ENCODE measurements around the gene CARNS1. TPM values are rescaled to one million over a fixed set of nuclear protein-coding genes. Genes with fewer than 3 reads are reported as not detected.

Gene CARNS1
- polyA plus RNA-seq, 1 donor (not counting 4 experiments of a cell fraction or from before 2014, with no cell fraction given), result not detected

- TF ChIP-seq, protein P1, sequence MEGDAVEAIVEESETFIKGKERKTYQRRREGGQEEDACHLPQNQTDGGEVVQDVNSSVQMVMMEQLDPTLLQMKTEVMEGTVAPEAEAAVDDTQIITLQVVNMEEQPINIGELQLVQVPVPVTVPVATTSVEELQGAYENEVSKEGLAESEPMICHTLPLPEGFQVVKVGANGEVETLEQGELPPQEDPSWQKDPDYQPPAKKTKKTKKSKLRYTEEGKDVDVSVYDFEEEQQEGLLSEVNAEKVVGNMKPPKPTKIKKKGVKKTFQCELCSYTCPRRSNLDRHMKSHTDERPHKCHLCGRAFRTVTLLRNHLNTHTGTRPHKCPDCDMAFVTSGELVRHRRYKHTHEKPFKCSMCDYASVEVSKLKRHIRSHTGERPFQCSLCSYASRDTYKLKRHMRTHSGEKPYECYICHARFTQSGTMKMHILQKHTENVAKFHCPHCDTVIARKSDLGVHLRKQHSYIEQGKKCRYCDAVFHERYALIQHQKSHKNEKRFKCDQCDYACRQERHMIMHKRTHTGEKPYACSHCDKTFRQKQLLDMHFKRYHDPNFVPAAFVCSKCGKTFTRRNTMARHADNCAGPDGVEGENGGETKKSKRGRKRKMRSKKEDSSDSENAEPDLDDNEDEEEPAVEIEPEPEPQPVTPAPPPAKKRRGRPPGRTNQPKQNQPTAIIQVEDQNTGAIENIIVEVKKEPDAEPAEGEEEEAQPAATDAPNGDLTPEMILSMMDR (optimal IDR thresholded peaks at IDR 0.05 in 1 of 3, IDR thresholded peaks at IDR 0.05 in 1 of 3, conservative IDR thresholded peaks at IDR 0.05 in 1 of 3; ENCODE audit: extremely low read depth in 1 of 3, insufficient read depth in 2 of 3, low read length in 3 of 3), result no peak
- TF ChIP-seq EZH2 (IDR thresholded peaks at IDR 0.05; ENCODE audit: low read length), result no peak
- no peak overlapping the region for H3K27ac ChIP-seq (ENCODE audit: control insufficient read depth, insufficient read depth, low read length)
- DNase-seq (ENCODE audit: low read depth, low spot score) (no peak), FAIRE-seq (no peak)
- no peaks in the 10 kb centered on the region for H3K27me3 ChIP-seq (ENCODE audit: control insufficient read depth, extremely low read depth, insufficient read depth, low read length)
- H3K4me2 ChIP-seq (ENCODE audit: control insufficient read depth, extremely low read depth, insufficient read depth, low read depth, low read length), result no peak overlapping the region
- dilution Hi-C loops (cut with MboI; ENCODE audit: extremely low pct_ligation_motif_present, low sequenced_read_pairs), result no loop called here
- H3K36me3 ChIP-seq (ENCODE audit: control insufficient read depth in 2 of 2, extremely low read depth in 1 of 2, insufficient read depth in 2 of 2, low read length in 2 of 2), result peaks cover 4 to 6% of the 10 kb centered on the region in 2 experiments
- no peaks in the 10 kb centered on the region for H4K20me1 ChIP-seq (ENCODE audit: control insufficient read depth, extremely low read depth, insufficient read depth, low read length)
- peaks cover 17% of the 10 kb centered on the region for H3K4me1 ChIP-seq (ENCODE audit: control insufficient read depth, extremely low read depth, insufficient read depth, low read length)
- no peak overlapping the region for H2AFZ ChIP-seq (ENCODE audit: control insufficient read depth, low read length)
- H3K79me2 ChIP-seq (ENCODE audit: control insufficient read depth, insufficient read depth, low read length), result no peaks in the 10 kb centered on the region
- no peaks in the 10 kb centered on the region for H3K9me3 ChIP-seq (ENCODE audit: control insufficient read depth, low read depth, low read length)
- no peak overlapping the region for H3K9ac ChIP-seq (ENCODE audit: control insufficient read depth, extremely low read depth, insufficient read depth, low read length)
- H3K4me3 ChIP-seq (ENCODE audit: control insufficient read depth in 2 of 3, extremely low read depth in 1 of 3, insufficient read depth in 2 of 3, low read depth in 1 of 3, low read length in 3 of 3), result no peak overlapping the region
- H3K9me1 ChIP-seq (ENCODE audit: control insufficient read depth, extremely low read depth, insufficient read depth, low read length), result no peaks in the 10 kb centered on the region
Measured at GRCh38 chr11:67365736-67366444, 49.6 kb upstream of the CARNS1 start.

DNA sequence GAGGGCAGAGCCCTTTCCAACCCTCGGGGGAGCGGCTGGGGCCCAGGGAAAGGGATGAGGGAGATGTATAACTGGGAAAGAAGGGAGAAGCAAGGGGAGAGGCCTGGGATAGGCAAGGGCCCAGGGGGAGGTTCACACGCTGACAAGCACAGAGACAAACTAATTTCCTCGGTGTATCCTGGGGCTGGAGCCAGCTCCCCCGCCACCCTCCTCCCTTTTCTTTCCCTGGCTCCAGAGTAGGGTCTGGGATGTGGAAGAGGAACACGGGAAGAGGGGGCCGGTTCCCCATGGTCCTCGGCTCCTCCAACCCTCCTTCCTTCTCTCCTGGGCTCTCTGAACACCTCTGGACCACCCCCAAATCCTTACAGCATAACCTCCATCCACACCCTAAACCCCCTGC lies 48.9 kb upstream of the CARNS1 start:
- DNase-seq (ENCODE audit: low read depth, low spot score) (no peak), FAIRE-seq (no peak)
- H3K4me3 ChIP-seq (ENCODE audit: control insufficient read depth in 2 of 3, extremely low read depth in 1 of 3, insufficient read depth in 2 of 3, low read depth in 1 of 3, low read length in 3 of 3), result no peak overlapping the region
- H4K20me1 ChIP-seq (ENCODE audit: control insufficient read depth, extremely low read depth, insufficient read depth, low read length), result peaks cover 5% of the 10 kb centered on the region
- H3K27ac ChIP-seq (ENCODE audit: control insufficient read depth, insufficient read depth, low read length), result no peak overlapping the region
- no peaks in the 10 kb centered on the region for H3K79me2 ChIP-seq (ENCODE audit: control insufficient read depth, insufficient read depth, low read length)
- peaks cover 17% of the 10 kb centered on the region for H3K4me1 ChIP-seq (ENCODE audit: control insufficient read depth, extremely low read depth, insufficient read depth, low read length)
- H3K9me3 ChIP-seq (ENCODE audit: control insufficient read depth, low read depth, low read length), result no peaks in the 10 kb centered on the region
- no peaks in the 10 kb centered on the region for H3K9me1 ChIP-seq (ENCODE audit: control insufficient read depth, extremely low read depth, insufficient read depth, low read length)
- peaks cover 4 to 6% of the 10 kb centered on the region in 2 experiments for H3K36me3 ChIP-seq (ENCODE audit: control insufficient read depth in 2 of 2, extremely low read depth in 1 of 2, insufficient read depth in 2 of 2, low read length in 2 of 2)
- dilution Hi-C loops (cut with MboI; ENCODE audit: extremely low pct_ligation_motif_present, low sequenced_read_pairs), result no loop called here
- TF ChIP-seq, protein P1 (optimal IDR thresholded peaks at IDR 0.05 in 1 of 3, IDR thresholded peaks at IDR 0.05 in 1 of 3, conservative IDR thresholded peaks at IDR 0.05 in 1 of 3; ENCODE audit: extremely low read depth in 1 of 3, insufficient read depth in 2 of 3, low read length in 3 of 3), result no peak
- TF ChIP-seq EZH2 (IDR thresholded peaks at IDR 0.05; ENCODE audit: low read length), result no peak
- H3K9ac ChIP-seq (ENCODE audit: control insufficient read depth, extremely low read depth, insufficient read depth, low read length), result no peak overlapping the region
- no peak overlapping the region for H2AFZ ChIP-seq (ENCODE audit: control insufficient read depth, low read length)
- H3K27me3 ChIP-seq (ENCODE audit: control insufficient read depth, extremely low read depth, insufficient read depth, low read length), result no peaks in the 10 kb centered on the region
- no peak overlapping the region for H3K4me2 ChIP-seq (ENCODE audit: control insufficient read depth, extremely low read depth, insufficient read depth, low read depth, low read length)

Measured in keratinocyte (primary cell).